Tibial artery (tissue), 4 donors: ENCODE data around the gene F2.

ENCODE experiments used
- DNase-seq, 2 donors: peaks; one replicate each; pipeline ENCODE4 v3.0.0-alpha.2; 2019
- H3K27ac ChIP-seq, 2 donors: fragments of 200-600 bp; sonication (generic) in 1 of 2; 1 replicate in 1 of 2; 2 replicates in 1 of 2; pipeline ENCODE4 v1.5.1; 2018 to 2019; ENCODE audit warnings: mild to moderate bottlenecking in 1 of 2
- H3K27me3 ChIP-seq, 2 donors: fragments of 200-600 bp; sonication (generic) in 1 of 2; one replicate each; pipeline versions ENCODE4 v1.5.1 to v1.6.0; 2016 to 2019
- H3K36me3 ChIP-seq, 3 donors: fragments of 200-600 bp; sonication (generic) in 2 of 3; one replicate each; pipeline ENCODE4 v1.5.1; 2016 to 2019; ENCODE audit warnings: mild to moderate bottlenecking in 2 of 3
- H3K4me1 ChIP-seq, 4 donors: fragments of 200-600 bp; sonication (generic) in 2 of 4; 1 replicate in 3 of 4; 2 replicates in 1 of 4; pipeline ENCODE4 v1.5.1; 2016 to 2019
- H3K4me3 ChIP-seq, 2 donors: fragments of 200-600 bp; sonication (generic) in 1 of 2; 1 replicate in 1 of 2; 2 replicates in 1 of 2; pipeline ENCODE4 v1.5.1; 2018 to 2019; ENCODE audit warnings: mild to moderate bottlenecking in 2 of 2
- H3K9me3 ChIP-seq, 3 donors: fragments of 200-600 bp; sonication (generic) in 1 of 3; one replicate each; pipeline ENCODE4 v1.5.1; 2016 to 2019
- CTCF ChIP-seq, 2 experiments: fragments of 200-600 bp in 1 of 2; fragments of 450-650 bp in 1 of 2; IDR thresholded peaks; one replicate each; pipeline ENCODE4 v1.5.1; 2017 to 2019; ENCODE audit warnings: antibody characterized with exemption in 2 of 2, mild to moderate bottlenecking in 1 of 2, moderate library complexity in 1 of 2
- intact Hi-C: fragments of 100-400 bp; cut with DNase I; formaldehyde crosslinking; loops from one replicate; pipeline ENCODE4 v1.15.0; 2023; ENCODE audit warnings: low total_unique reads

F2 gene

GRCh38 chr11:46692450-46692849, 26.6 kb upstream of the F2 start:
- no peak for DNase-seq
- H3K9me3 ChIP-seq: no peaks in the 10 kb centered on the region
- H3K27me3 ChIP-seq: no peaks in the 10 kb centered on the region
- intact Hi-C loops: no loop called here
- H3K4me3 ChIP-seq: no peak overlapping the region
- peak overlapping the region; percentile 10 to 32 for H3K27ac ChIP-seq
- no peak for TF ChIP-seq CTCF (IDR thresholded peaks at IDR 0.05)
- H3K36me3 ChIP-seq: peaks cover 19 to 85% (median 80%) of the 10 kb centered on the region in 3 donors
- H3K4me1 ChIP-seq: peaks cover 13 to 57% (median 47%) of the 10 kb centered on the region in 4 donors

GRCh38 chr11:46693597-46694012, 25.4 kb upstream of the F2 start:
- intact Hi-C loops: no loop called here
- Histone ChIP-seq H3K9me3 (no peaks in the 10 kb centered on the region), H3K4me3 (no peak overlapping the region), H3K27me3 (no peaks in the 10 kb centered on the region), H3K4me1 (peaks cover 13 to 59% (median 54%) of the 10 kb centered on the region in 4 donors), H3K36me3 (peaks cover 12 to 73% (median 69%) of the 10 kb centered on the region in 3 donors), H3K27ac (peak overlapping the region; percentile 78 to 92)
- TF ChIP-seq CTCF (IDR thresholded peaks at IDR 0.05): no peak
- peak in 1 of 2 donors; percentile 81 for DNase-seq

GRCh38 chr11:46694072-46694471, 24.9 kb upstream of the F2 start:
- Histone ChIP-seq H3K4me3 (no peak overlapping the region), H3K4me1 (peaks cover 13 to 63% (median 58%) of the 10 kb centered on the region in 4 donors), H3K36me3 (peaks cover 12 to 68% (median 67%) of the 10 kb centered on the region in 3 donors), H3K27ac (peak overlapping the region; percentile 78 to 92), H3K9me3 (no peaks in the 10 kb centered on the region), H3K27me3 (no peaks in the 10 kb centered on the region)
- no peak for DNase-seq
- intact Hi-C loops: no loop called here
- no peak for TF ChIP-seq CTCF (IDR thresholded peaks at IDR 0.05)

- intact Hi-C loops: no loop called here
- peaks cover 13 to 69% (median 64%) of the 10 kb centered on the region in 4 donors for H3K4me1 ChIP-seq
These were observed 24.4 kb upstream of the F2 start for GRCh38 chr11:46694607-46695006.

GRCh38 chr11:46695345-46696211, 23.4 kb upstream of the F2 start:
- H3K9me3 ChIP-seq: no peaks in the 10 kb centered on the region
- no peak for DNase-seq
- peaks cover 12 to 57% (median 55%) of the 10 kb centered on the region in 3 donors for H3K36me3 ChIP-seq
- TF ChIP-seq CTCF (IDR thresholded peaks at IDR 0.05): no peak
- H3K4me3 ChIP-seq: no peak overlapping the region
- peak overlapping the region; percentile 78 to 92 for H3K27ac ChIP-seq
- H3K4me1 ChIP-seq: peaks cover 13 to 72% (median 65%) of the 10 kb centered on the region in 4 donors
- intact Hi-C loops: no loop called here
- no peaks in the 10 kb centered on the region for H3K27me3 ChIP-seq

More at GRCh38 chr11:46694607-46695006, 24.4 kb upstream of the F2 start:
- H3K27me3 ChIP-seq: no peaks in the 10 kb centered on the region
- H3K27ac ChIP-seq: peak overlapping the region; percentile 78 to 92
- no peaks in the 10 kb centered on the region for H3K9me3 ChIP-seq
- no peak overlapping the region for H3K4me3 ChIP-seq
- peaks cover 12 to 63% (median 61%) of the 10 kb centered on the region in 3 donors for H3K36me3 ChIP-seq
- TF ChIP-seq CTCF (IDR thresholded peaks at IDR 0.05): no peak
- DNase-seq: no peak
